ENCODE results near the gene FBRSL1. TPM values are rescaled to one million over a fixed set of nuclear protein-coding genes. Genes with fewer than 3 reads are reported as not detected.

Gene FBRSL1
- total and polyA plus RNA-seq, 2 donors (not counting 1 experiment from before 2014, with no cell fraction given), result 62.6 to 112 TPM

DNA sequence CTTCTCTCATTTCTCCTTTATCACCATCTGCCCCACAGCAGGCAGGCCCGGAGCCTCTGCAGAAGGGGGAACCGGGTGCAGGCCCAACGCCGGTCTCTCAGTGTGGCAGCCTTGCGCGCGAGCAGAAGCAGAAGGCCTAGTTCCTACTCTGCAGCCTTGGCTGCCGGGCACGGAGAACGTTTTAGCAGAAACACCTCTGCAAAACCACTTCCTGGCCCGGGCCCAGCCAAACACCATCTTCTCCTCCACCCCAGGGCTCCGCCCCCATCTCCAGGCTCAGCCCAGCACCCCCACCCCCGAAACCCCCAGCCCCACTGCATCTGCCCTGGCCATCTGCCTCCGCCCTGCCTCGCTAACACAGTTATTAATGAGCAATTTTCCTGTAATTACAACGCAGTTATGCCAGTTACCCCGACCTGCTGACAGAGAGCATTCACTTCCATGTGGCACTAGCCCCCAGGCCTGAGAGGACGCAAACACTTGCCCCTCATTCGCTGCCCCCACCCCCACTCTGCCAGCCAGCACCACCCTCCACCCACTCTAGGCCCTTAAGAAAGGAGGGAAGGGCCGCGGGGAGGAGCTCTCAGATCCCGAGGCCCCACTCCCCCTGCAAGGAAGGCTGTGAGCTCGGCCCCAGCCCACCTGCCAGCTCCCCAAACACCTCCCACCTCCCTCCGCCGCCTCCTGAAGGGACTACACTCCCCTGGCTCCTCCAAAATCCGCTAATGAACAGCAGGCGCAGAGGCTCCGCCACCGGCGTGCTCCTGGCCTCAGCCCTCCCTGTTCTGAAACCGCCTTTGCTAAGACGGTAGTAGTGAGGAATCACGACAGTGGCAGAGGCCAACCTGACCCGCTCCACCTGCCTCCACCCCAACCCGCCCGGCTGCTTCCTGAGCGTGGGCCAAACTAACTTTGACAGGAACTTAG lies 44.7 kb upstream of the FBRSL1 start:
- H4K20me1 ChIP-seq (ENCODE audit: control insufficient read depth, insufficient read depth, low read length, poor library complexity, severe bottlenecking), result no peaks in the 10 kb centered on the region
- H3K27me3 ChIP-seq (replicated peaks in 1 of 4; ENCODE audit: control extremely low read depth in 1 of 4, control insufficient read depth in 3 of 4, insufficient read depth in 4 of 4, low read length in 3 of 4), result no peaks in the 10 kb centered on the region
- Mint-ChIP-seq H3K4me3 (peak overlapping the region; percentile 83), H3K4me1 (peaks cover 52% of the 10 kb centered on the region), H3K27me3 (no peaks in the 10 kb centered on the region), H3K9me3 (ENCODE audit: insufficient read depth) (no peaks in the 10 kb centered on the region), H3K27ac (peak overlapping the region; percentile 99)
- H3K4me2 ChIP-seq (replicated peaks; ENCODE audit: low read depth, low read length, poor library complexity, severe bottlenecking), result peak overlapping the region; percentile 73
- H3K9me3 ChIP-seq (ENCODE audit: control extremely low read depth in 1 of 3, control insufficient read depth in 2 of 3, insufficient read depth in 1 of 3, low read length in 2 of 3), result peaks cover 0 to 7% (median 0%) of the 10 kb centered on the region in 3 donors
- H3K9ac ChIP-seq (ENCODE audit: low read length), result peak overlapping the region; percentile 63
- ATAC-seq (ENCODE audit: low read depth) (peak; percentile 80), DNase-seq (peak; percentile 89)
- peak overlapping the region; percentile 76 for H2AFZ ChIP-seq (ENCODE audit: insufficient read depth, low read depth, low read length, poor library complexity, severe bottlenecking)
- ChIA-PET POLR2A (interaction anchor here (0.6 kb wide), 2 partner anchors 43 to 71 kb away, joined by 3 read pairs; no protein-coding TSS in a partner anchor), CTCF (no interaction called here)
- H3K4me3 ChIP-seq (ENCODE audit: control extremely low read depth in 1 of 5, extremely low read depth in 1 of 5, insufficient read depth in 1 of 5, low read depth in 2 of 5, low read length in 4 of 5), result peak overlapping the region; percentile 2 to 46 (median 42)
- peaks cover 0 to 2% of the 10 kb centered on the region in 2 experiments for H3K36me3 ChIP-seq (replicated peaks in 1 of 2; ENCODE audit: control extremely low read depth in 1 of 2, control insufficient read depth in 1 of 2, extremely low read depth in 1 of 2, insufficient read depth in 2 of 2, low read length in 1 of 2)
- peak overlapping the region; percentile 96 for H3K27ac ChIP-seq (ENCODE audit: low read length in 2 of 2)
- peaks cover 53 to 86% of the 10 kb centered on the region in 2 donors for H3K4me1 ChIP-seq (ENCODE audit: control insufficient read depth in 2 of 2, insufficient read depth in 2 of 2, low read length in 2 of 2)
- TF ChIP-seq, protein P1, sequence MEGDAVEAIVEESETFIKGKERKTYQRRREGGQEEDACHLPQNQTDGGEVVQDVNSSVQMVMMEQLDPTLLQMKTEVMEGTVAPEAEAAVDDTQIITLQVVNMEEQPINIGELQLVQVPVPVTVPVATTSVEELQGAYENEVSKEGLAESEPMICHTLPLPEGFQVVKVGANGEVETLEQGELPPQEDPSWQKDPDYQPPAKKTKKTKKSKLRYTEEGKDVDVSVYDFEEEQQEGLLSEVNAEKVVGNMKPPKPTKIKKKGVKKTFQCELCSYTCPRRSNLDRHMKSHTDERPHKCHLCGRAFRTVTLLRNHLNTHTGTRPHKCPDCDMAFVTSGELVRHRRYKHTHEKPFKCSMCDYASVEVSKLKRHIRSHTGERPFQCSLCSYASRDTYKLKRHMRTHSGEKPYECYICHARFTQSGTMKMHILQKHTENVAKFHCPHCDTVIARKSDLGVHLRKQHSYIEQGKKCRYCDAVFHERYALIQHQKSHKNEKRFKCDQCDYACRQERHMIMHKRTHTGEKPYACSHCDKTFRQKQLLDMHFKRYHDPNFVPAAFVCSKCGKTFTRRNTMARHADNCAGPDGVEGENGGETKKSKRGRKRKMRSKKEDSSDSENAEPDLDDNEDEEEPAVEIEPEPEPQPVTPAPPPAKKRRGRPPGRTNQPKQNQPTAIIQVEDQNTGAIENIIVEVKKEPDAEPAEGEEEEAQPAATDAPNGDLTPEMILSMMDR (IDR thresholded peaks at IDR 0.05), result no peak
- no peak for TF ChIP-seq EZH2 (IDR thresholded peaks at IDR 0.05; ENCODE audit: borderline replicate concordance, insufficient read depth, low read depth, low read length, poor library complexity, severe bottlenecking)
- 30% methylated on average over 28 of the region's 37 CpGs for WGBS (ENCODE audit: insufficient coverage)
- intact Hi-C loops (cut with micrococcal nuclease), result loop anchor here (5.0 kb wide), 1 partner anchor 42 kb away; no protein-coding TSS in a partner anchor
- H3K79me2 ChIP-seq (ENCODE audit: control insufficient read depth, insufficient read depth, low read length), result peaks cover 11% of the 10 kb centered on the region
